ENCODE data around the gene CYBC1. TPM values are rescaled to one million over a fixed set of nuclear protein-coding genes. Genes with fewer than 3 reads are reported as not detected.

CYBC1 gene
- total and polyA plus RNA-seq, 2 of the 4 experiments (the other 2 are of a cell fraction), result 75.1 to 76.7 TPM

GRCh38 chr17:82492643-82493225, 42.2 kb upstream of the CYBC1 start (continued):
- TF ChIP-seq FOS (IDR thresholded peaks at IDR 0.05; ENCODE audit: low read depth, low read length), result peak; percentile 86

GRCh38 chr17:82491533-82491932, 41.0 kb upstream of the CYBC1 start:
- no TSS peak for BruUV-seq (replicated peaks)
- Histone ChIP-seq H3K36me3 (ENCODE audit: control insufficient read depth, insufficient read depth, low read length) (peaks cover 16% of the 10 kb centered on the region), H3K23ac (ENCODE audit: low read depth, low read length) (no peak overlapping the region), H2BK15ac (ENCODE audit: low read depth, low read length) (no peak overlapping the region), H4K20me1 (ENCODE audit: insufficient read depth, low read length) (peaks cover 12% of the 10 kb centered on the region; the same call in 1 of the 2 replicates), H3K27ac (ENCODE audit: insufficient read depth, low read length) (no peak overlapping the region), H2AFZ (replicated peaks; ENCODE audit: low read length, poor library complexity) (no peak overlapping the region), H2AK5ac (ENCODE audit: low read depth, low read length) (no peak overlapping the region; the same call in 1 of the 2 replicates), H3K14ac (replicated peaks; ENCODE audit: low read depth, low read length) (no peak overlapping the region), H2BK120ac (ENCODE audit: low read depth, low read length) (no peak overlapping the region), H3K56ac (ENCODE audit: extremely low read depth, insufficient read depth, low read length) (no peak overlapping the region), H4K5ac (ENCODE audit: low read depth, low read length) (no peak overlapping the region), H2AK9ac (replicated peaks; ENCODE audit: low read depth, low read length, poor library complexity) (peak overlapping the region; percentile 17), H3K4me1 (ENCODE audit: control insufficient read depth, insufficient read depth, low read length) (peaks cover 11% of the 10 kb centered on the region), H3K4me2 (ENCODE audit: low read depth, low read length) (no peak overlapping the region), H3K9me1 (ENCODE audit: insufficient read depth, low read length) (peaks cover 8% of the 10 kb centered on the region), H2BK5ac (ENCODE audit: low read depth, low read length, poor library complexity, severe bottlenecking) (no peak overlapping the region), H3K79me1 (ENCODE audit: low read depth in 1 of 2, low read length in 2 of 2) (peaks cover 0 to 5% of the 10 kb centered on the region in 2 experiments; a peak in 1 of 4 replicates), H3K18ac (ENCODE audit: low read depth, low read length) (no peak overlapping the region), H4K91ac (ENCODE audit: insufficient read depth, low read depth, low read length) (no peak overlapping the region), H4K8ac (ENCODE audit: low read depth in 2 of 2, low read length in 2 of 2) (no peak overlapping the region), H3K4me3 (ENCODE audit: insufficient read depth, low read depth, low read length) (no peak overlapping the region), H3K27me3 (ENCODE audit: control insufficient read depth, insufficient read depth, low read length) (no peaks in the 10 kb centered on the region), H3K9me3 (ENCODE audit: control insufficient read depth, insufficient read depth, low read length) (no peaks in the 10 kb centered on the region), H2BK20ac (ENCODE audit: low read depth, low read length) (no peak overlapping the region), H3K4ac (ENCODE audit: low read depth, low read length) (no peak overlapping the region), H3K9ac (ENCODE audit: low read depth, low read length) (no peak overlapping the region)
- POLR2A ChIA-PET (ENCODE audit: unreplicated experiment), result no interaction called here
- DNase-seq (no peak), ATAC-seq (ENCODE audit: low read depth) (no peak)
- TF ChIP-seq BHLHE40 (IDR thresholded peaks at IDR 0.05; ENCODE audit: low read depth, low read length) (no peak), MXI1 (IDR thresholded peaks at IDR 0.05; ENCODE audit: borderline replicate concordance, low read depth, low read length) (no peak), USF2 (IDR thresholded peaks at IDR 0.05; ENCODE audit: low read depth, low read length) (no peak), RAD21 (IDR thresholded peaks at IDR 0.05; ENCODE audit: low read length) (no peak), NFE2L2 (IDR thresholded peaks at IDR 0.05; ENCODE audit: low read depth, low read length) (no peak), MAZ (IDR thresholded peaks at IDR 0.05; ENCODE audit: borderline replicate concordance, low read depth, low read length) (no peak), CEBPB (IDR thresholded peaks at IDR 0.05; ENCODE audit: low read depth, low read length) (no peak), POLR2A (IDR thresholded peaks at IDR 0.05; ENCODE audit: low read depth, low read length) (no peak), CTCF (conservative IDR thresholded peaks at IDR 0.05; ENCODE audit: low read depth, low read length) (no peak), SMC3 (IDR thresholded peaks at IDR 0.05; ENCODE audit: low read depth, low read length) (no peak)
- 95% methylated on average over 7 of the region's 15 CpGs; no CpG with 5 or more reads in 1 of the 2 experiments for WGBS, 2 experiments (ENCODE audit: extremely low coverage in 2 of 2, insufficient read length in 1 of 2)
- in situ Hi-C loops (cut with MboI; ENCODE audit: low sequenced_read_pairs), result no loop called here
- intact Hi-C loops (cut with micrococcal nuclease), result loop anchor here (5.0 kb wide), 1 partner anchor 61 kb away; no protein-coding TSS in a partner anchor
- CTCF ChIA-PET, result no interaction called here
- dilution Hi-C loops (cut with HindIII; ENCODE audit: low sequenced_read_pairs, unreplicated experiment), result no loop called here

Data from IMR-90 (cell line).